Measurements from ENCODE around the gene SPTLC3. TPM values are rescaled to one million over a fixed set of nuclear protein-coding genes. Genes with fewer than 3 reads are reported as not detected.

Gene SPTLC3
- total and polyA plus RNA-seq, 7 donors, result 0.92 to 8.4 (median 4.6) TPM

GRCh38 chr20:13054011-13054410, 45.2 kb downstream of the SPTLC3 start:
- no peaks in the 10 kb centered on the region for H3K36me3 ChIP-seq
- intact Hi-C loops (cut with DNase I), result no loop called here
- no peak for TF ChIP-seq CTCF (IDR thresholded peaks at IDR 0.05)
- TF ChIP-seq POLR2A (IDR thresholded peaks at IDR 0.05), result no peak
- TF ChIP-seq POLR2AphosphoS5 (IDR thresholded peaks at IDR 0.05), result no peak
- no peak for TF ChIP-seq EP300 (IDR thresholded peaks at IDR 0.05)
- no peaks in the 10 kb centered on the region for H3K27me3 ChIP-seq
- no peak overlapping the region for H3K27ac ChIP-seq
- no peak for DNase-seq
- WGBS, 2 donors, result 64 to 78% methylated on average over 3 of the region's 3 CpGs
- no peaks in the 10 kb centered on the region for H3K9me3 ChIP-seq
- H3K4me3 ChIP-seq, result no peak overlapping the region
- no peaks in the 10 kb centered on the region for H3K4me1 ChIP-seq

GRCh38 chr20:13058666-13059389, 50.1 kb downstream of the SPTLC3 start:
- TF ChIP-seq POLR2A (IDR thresholded peaks at IDR 0.05), result no peak
- TF ChIP-seq EP300 (IDR thresholded peaks at IDR 0.05), result no peak
- no peak for TF ChIP-seq CTCF (IDR thresholded peaks at IDR 0.05)
- TF ChIP-seq POLR2AphosphoS5 (IDR thresholded peaks at IDR 0.05), result no peak
- Histone ChIP-seq H3K27ac (no peak overlapping the region), H3K4me3 (no peak overlapping the region), H3K9me3 (no peaks in the 10 kb centered on the region), H3K27me3 (no peaks in the 10 kb centered on the region), H3K36me3 (no peaks in the 10 kb centered on the region), H3K4me1 (no peaks in the 10 kb centered on the region)
- 85 to 96% methylated on average over 9 of the region's 9 CpGs for WGBS, 2 donors
- DNase-seq, result no peak
- intact Hi-C loops (cut with DNase I), result no loop called here

- no peak for DNase-seq
- no peak overlapping the region for H3K27ac ChIP-seq
- intact Hi-C loops (cut with DNase I), result loop anchor here (10.0 kb wide), 1 partner anchor 55 kb away; the partner anchor contains the start of gene SPTLC3
- H3K27me3 ChIP-seq, result no peaks in the 10 kb centered on the region
- WGBS, 2 donors, result 78 to 84% methylated on average over 7 of the region's 7 CpGs
- no peaks in the 10 kb centered on the region for H3K9me3 ChIP-seq
- TF ChIP-seq POLR2AphosphoS5 (IDR thresholded peaks at IDR 0.05) (no peak), EP300 (IDR thresholded peaks at IDR 0.05) (no peak), CTCF (IDR thresholded peaks at IDR 0.05) (no peak), POLR2A (IDR thresholded peaks at IDR 0.05) (no peak)
- H3K36me3 ChIP-seq, result no peaks in the 10 kb centered on the region
- no peak overlapping the region for H3K4me3 ChIP-seq
- H3K4me1 ChIP-seq, result no peaks in the 10 kb centered on the region
Measured at GRCh38 chr20:13059398-13060136, 50.8 kb downstream of the SPTLC3 start.

GRCh38 chr20:13060327-13060726, 51.6 kb downstream of the SPTLC3 start:
- H3K4me3 ChIP-seq, result no peak overlapping the region
- H3K4me1 ChIP-seq, result no peaks in the 10 kb centered on the region
- H3K27ac ChIP-seq, result no peak overlapping the region
- intact Hi-C loops (cut with DNase I), result loop anchor here (10.0 kb wide), 1 partner anchor 56 kb away; the partner anchor contains the start of gene SPTLC3
- no peaks in the 10 kb centered on the region for H3K36me3 ChIP-seq
- no peaks in the 10 kb centered on the region for H3K27me3 ChIP-seq
- no peak for TF ChIP-seq POLR2A (IDR thresholded peaks at IDR 0.05)
- TF ChIP-seq CTCF (IDR thresholded peaks at IDR 0.05), result no peak
- no peak for TF ChIP-seq POLR2AphosphoS5 (IDR thresholded peaks at IDR 0.05)
- no peak for TF ChIP-seq EP300 (IDR thresholded peaks at IDR 0.05)
- no peaks in the 10 kb centered on the region for H3K9me3 ChIP-seq
- DNase-seq, result no peak

All from sigmoid colon (tissue), 7 donors.